ENCODE measurements around the gene CDK5RAP2.

DNA sequence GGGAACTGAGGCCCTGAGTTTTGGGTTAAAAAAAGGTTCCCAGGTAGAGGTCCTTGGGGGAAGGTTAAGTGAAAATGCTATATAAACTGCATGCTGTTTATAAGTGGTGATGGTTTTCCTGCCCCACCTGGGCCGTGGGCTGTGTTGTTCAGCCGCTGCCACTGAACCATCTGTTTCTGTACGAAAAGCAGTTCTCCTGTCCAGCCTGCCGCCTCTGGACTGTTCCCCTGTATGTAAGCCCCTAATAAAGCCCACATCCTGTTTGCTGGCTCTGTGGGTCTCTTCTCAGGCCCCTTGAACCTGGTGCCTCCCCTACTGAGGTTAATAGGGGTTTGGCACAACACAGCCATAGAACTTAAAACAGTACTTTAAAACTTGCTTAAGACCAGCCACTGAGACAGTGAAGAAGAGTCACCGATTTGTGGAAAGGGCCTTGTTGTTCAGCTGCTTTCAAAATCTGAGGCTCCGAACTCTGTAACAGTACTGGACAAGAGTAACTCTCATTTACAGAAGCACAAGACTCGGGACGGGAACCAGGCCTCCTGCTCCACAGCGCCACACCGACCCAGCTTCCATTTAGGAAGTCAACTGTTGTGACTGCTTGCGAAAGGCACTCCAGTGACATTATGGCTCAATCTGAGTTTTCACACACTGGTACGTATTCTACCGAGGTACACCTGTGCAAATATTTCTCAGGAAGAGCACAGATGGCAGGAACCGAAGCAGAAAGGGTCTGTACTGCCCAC is 192.5 kb downstream of the CDK5RAP2 start:
- TF ChIP-seq, protein P1, sequence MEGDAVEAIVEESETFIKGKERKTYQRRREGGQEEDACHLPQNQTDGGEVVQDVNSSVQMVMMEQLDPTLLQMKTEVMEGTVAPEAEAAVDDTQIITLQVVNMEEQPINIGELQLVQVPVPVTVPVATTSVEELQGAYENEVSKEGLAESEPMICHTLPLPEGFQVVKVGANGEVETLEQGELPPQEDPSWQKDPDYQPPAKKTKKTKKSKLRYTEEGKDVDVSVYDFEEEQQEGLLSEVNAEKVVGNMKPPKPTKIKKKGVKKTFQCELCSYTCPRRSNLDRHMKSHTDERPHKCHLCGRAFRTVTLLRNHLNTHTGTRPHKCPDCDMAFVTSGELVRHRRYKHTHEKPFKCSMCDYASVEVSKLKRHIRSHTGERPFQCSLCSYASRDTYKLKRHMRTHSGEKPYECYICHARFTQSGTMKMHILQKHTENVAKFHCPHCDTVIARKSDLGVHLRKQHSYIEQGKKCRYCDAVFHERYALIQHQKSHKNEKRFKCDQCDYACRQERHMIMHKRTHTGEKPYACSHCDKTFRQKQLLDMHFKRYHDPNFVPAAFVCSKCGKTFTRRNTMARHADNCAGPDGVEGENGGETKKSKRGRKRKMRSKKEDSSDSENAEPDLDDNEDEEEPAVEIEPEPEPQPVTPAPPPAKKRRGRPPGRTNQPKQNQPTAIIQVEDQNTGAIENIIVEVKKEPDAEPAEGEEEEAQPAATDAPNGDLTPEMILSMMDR (IDR thresholded peaks at IDR 0.05) = no peak
- TF ChIP-seq POLR2A (IDR thresholded peaks at IDR 0.05) = no peak
